WTC11 (cell line): ENCODE measurements around the gene LAMTOR2.
A peak's percentile ranks its signal among the peaks of the same experiment; 100 is the strongest.

Experiments used
- CREB1 ChIP-seq: sonication (generic); formaldehyde crosslinking; IDR thresholded peaks from 2 replicates; pipeline ENCODE4 v1.8.0; 2023; ENCODE audit warnings: mild to moderate bottlenecking, missing genetic modification reagents
- GTF2I ChIP-seq: fragments of 250-450 bp; sonication (Bioruptor Pico); conservative IDR thresholded peaks from 2 replicates; pipeline ENCODE4 v1.4.0; 2021; ENCODE audit warnings: mild to moderate bottlenecking
- NFYB ChIP-seq: sonication (generic); formaldehyde crosslinking; conservative IDR thresholded peaks from 2 replicates; pipeline ENCODE4 v1.8.0; 2022; ENCODE audit warnings: low read depth, missing genetic modification reagents
- NR2C2 ChIP-seq: sonication (generic); formaldehyde crosslinking; IDR thresholded peaks from 2 replicates; pipeline ENCODE4 v1.8.0; 2022; ENCODE audit warnings: mild to moderate bottlenecking, missing genetic modification reagents
- TCF7 ChIP-seq: sonication (generic); formaldehyde crosslinking; IDR thresholded peaks from 2 replicates; pipeline ENCODE4 v1.8.0; 2022; ENCODE audit warnings: mild to moderate bottlenecking, low read depth, missing genetic modification reagents, moderate library complexity
- ZBTB21 ChIP-seq: sonication (generic); formaldehyde crosslinking; IDR thresholded peaks from 2 replicates; pipeline ENCODE4 v1.8.1; 2023; ENCODE audit warnings: mild to moderate bottlenecking, missing genetic modification reagents, borderline replicate concordance
- TF ChIP-seq, protein P1 (sequence below): fragments of 200-600 bp; IDR thresholded peaks from 2 replicates; pipeline ENCODE4 v1.8.0; 2022; ENCODE audit warnings: antibody characterized with exemption
- TF ChIP-seq, protein P2 (sequence below): sonication (generic); formaldehyde crosslinking; IDR thresholded peaks from 2 replicates; pipeline ENCODE4 v1.8.1; 2023; ENCODE audit warnings: mild to moderate bottlenecking, missing genetic modification reagents, moderate library complexity
- TF ChIP-seq, protein P3 (sequence below): sonication (generic); formaldehyde crosslinking; IDR thresholded peaks from 2 replicates; pipeline ENCODE4 v1.8.0; 2022; ENCODE audit warnings: mild to moderate bottlenecking, missing genetic modification reagents

DNA sequence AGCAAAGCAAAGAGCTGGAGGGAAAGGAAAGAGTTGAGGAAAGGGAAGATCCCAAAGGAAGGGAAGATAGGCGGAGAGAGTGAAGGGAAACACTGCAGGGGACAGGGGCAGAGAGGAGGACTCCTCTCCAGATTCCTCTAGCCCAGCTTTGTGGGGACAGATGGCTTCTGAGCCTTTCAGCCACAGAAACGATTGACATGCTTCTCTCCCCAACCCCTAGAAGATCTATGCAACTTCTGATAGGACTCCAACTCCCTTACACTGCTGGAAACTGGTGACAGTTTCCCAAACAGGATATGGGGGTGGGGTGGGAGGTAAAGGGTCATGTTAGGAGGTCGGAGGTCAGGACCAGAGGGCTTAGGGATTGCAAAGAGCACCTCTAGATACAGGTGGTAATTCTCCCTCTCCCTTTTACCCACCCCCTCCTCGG lies 21.2 kb downstream of the LAMTOR2 start:
- TF ChIP-seq, protein P1, sequence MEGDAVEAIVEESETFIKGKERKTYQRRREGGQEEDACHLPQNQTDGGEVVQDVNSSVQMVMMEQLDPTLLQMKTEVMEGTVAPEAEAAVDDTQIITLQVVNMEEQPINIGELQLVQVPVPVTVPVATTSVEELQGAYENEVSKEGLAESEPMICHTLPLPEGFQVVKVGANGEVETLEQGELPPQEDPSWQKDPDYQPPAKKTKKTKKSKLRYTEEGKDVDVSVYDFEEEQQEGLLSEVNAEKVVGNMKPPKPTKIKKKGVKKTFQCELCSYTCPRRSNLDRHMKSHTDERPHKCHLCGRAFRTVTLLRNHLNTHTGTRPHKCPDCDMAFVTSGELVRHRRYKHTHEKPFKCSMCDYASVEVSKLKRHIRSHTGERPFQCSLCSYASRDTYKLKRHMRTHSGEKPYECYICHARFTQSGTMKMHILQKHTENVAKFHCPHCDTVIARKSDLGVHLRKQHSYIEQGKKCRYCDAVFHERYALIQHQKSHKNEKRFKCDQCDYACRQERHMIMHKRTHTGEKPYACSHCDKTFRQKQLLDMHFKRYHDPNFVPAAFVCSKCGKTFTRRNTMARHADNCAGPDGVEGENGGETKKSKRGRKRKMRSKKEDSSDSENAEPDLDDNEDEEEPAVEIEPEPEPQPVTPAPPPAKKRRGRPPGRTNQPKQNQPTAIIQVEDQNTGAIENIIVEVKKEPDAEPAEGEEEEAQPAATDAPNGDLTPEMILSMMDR, result no peak
- TF ChIP-seq, protein P2, sequence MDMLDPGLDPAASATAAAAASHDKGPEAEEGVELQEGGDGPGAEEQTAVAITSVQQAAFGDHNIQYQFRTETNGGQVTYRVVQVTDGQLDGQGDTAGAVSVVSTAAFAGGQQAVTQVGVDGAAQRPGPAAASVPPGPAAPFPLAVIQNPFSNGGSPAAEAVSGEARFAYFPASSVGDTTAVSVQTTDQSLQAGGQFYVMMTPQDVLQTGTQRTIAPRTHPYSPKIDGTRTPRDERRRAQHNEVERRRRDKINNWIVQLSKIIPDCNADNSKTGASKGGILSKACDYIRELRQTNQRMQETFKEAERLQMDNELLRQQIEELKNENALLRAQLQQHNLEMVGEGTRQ (CRISPR knock-in tag), result no peak
- TF ChIP-seq, protein P3, sequence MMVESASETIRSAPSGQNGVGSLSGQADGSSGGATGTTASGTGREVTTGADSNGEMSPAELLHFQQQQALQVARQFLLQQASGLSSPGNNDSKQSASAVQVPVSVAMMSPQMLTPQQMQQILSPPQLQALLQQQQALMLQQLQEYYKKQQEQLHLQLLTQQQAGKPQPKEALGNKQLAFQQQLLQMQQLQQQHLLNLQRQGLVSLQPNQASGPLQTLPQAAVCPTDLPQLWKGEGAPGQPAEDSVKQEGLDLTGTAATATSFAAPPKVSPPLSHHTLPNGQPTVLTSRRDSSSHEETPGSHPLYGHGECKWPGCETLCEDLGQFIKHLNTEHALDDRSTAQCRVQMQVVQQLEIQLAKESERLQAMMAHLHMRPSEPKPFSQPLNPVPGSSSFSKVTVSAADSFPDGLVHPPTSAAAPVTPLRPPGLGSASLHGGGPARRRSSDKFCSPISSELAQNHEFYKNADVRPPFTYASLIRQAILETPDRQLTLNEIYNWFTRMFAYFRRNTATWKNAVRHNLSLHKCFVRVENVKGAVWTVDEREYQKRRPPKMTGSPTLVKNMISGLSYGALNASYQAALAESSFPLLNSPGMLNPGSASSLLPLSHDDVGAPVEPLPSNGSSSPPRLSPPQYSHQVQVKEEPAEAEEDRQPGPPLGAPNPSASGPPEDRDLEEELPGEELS, result no peak
- TF ChIP-seq TCF7 (CRISPR knock-in tag) (no peak), NR2C2 (CRISPR knock-in tag) (0 out of 2 replicates have a peak, but pooled peaks have one; percentile 32), ZBTB21 (CRISPR knock-in tag) (no peak), CREB1 (CRISPR knock-in tag) (no peak), NFYB (no peak), GTF2I (CRISPR knock-in tag) (no peak)
